Type B pancreatic cell (in vitro differentiated cells): ENCODE results near the gene RXFP3. TPM values are rescaled to one million over a fixed set of nuclear protein-coding genes. Genes with fewer than 3 reads are reported as not detected.

Experiments used
- DNase-seq: peaks from one replicate; pipeline ENCODE4 v3.0.0; 2021; ENCODE audit warnings: mixed read lengths; ENCODE audit not compliant: unreplicated experiment; ENCODE audit errors: extremely low spot score
- H3K27ac Mint-ChIP-seq: 2 replicates; pipeline ENCODE4 v1.8.0; 2021; ENCODE audit warnings: mild to moderate bottlenecking, mixed read lengths
- H3K27me3 Mint-ChIP-seq: 2 replicates; pipeline ENCODE4 v1.8.0; 2021; ENCODE audit warnings: mixed read lengths
- H3K36me3 Mint-ChIP-seq: 2 replicates; pipeline ENCODE4 v1.8.0; 2021; ENCODE audit warnings: mixed read lengths
- H3K4me1 Mint-ChIP-seq: one replicate; pipeline ENCODE4 v1.8.0; 2021; ENCODE audit warnings: mixed read lengths; ENCODE audit not compliant: unreplicated experiment
- H3K4me3 Mint-ChIP-seq: 2 replicates; pipeline ENCODE4 v1.8.0; 2021; ENCODE audit warnings: mild to moderate bottlenecking, mixed read lengths
- H3K9me3 Mint-ChIP-seq: 2 replicates; pipeline ENCODE4 v1.8.0; 2021; ENCODE audit warnings: mixed read lengths
- CTCF ChIP-seq: fragments of 200-600 bp; sonication (generic); conservative IDR thresholded peaks from 2 replicates; pipeline ENCODE4 v1.5.0; 2021; ENCODE audit warnings: antibody characterized with exemption, mild to moderate bottlenecking
- total RNA-seq: library from RNA; stranded (reverse); gene quantifications from 2 replicates; pipeline ENCODE4 v1.2.1, GENCODE V29; 2021; ENCODE audit warnings: low replicate concordance

Gene RXFP3
- total RNA-seq, 1 donor from 2014 or later: 0.31 TPM

- Mint-ChIP-seq H3K4me3 (no peak overlapping the region), H3K9me3 (peaks cover 5% of the 10 kb centered on the region), H3K27ac (no peak overlapping the region), H3K4me1 (peaks cover 7% of the 10 kb centered on the region), H3K27me3 (no peaks in the 10 kb centered on the region), H3K36me3 (no peaks in the 10 kb centered on the region)
- no peak for DNase-seq
- no peak for TF ChIP-seq CTCF
Observed at GRCh38 chr5:33966805-33967204, 30.6 kb downstream of the RXFP3 start.

DNA sequence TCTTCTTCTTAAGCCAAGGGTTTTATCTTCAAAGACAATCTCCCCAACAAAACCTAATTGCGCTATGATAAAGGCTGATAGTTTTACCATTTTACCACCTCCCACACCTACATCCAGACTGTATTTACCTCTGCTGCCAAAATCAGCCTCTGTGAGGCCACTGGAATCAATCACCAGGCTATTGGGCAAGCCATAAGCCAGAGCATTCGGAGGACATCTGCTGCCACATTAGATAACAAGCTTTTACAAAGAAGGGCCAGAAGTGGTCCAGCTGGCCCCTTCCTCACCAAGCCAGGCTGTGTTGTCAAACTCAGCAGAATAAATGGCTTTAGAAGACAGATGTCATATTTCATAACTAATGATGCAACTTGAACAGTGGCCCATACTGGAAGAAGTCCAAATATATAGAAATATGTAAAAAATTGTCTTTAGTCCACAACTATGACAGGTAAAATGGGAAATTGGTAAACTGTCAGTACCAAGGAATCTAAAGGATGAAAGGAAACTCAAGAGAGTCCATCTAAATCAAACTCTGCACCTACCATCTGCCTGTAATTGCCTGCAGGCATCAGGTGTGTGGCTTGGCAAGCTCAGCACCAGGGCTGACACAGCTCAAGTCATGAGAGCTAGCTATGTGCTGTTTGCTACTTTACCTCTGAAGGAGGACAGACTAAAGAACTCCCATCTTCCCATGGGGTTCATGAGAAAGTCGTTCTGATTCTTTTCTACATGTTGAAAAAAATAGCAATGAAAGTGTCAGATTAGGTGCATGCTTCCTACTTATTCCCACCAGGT is 32.2 kb downstream of the RXFP3 start:
- TF ChIP-seq CTCF: no peak
- H3K27me3 Mint-ChIP-seq: no peaks in the 10 kb centered on the region
- DNase-seq: no peak

GRCh38 chr5:33969572-33970452 is 33.6 kb downstream of the RXFP3 start:
- H3K27me3 Mint-ChIP-seq: no peaks in the 10 kb centered on the region
- H3K36me3 Mint-ChIP-seq: no peaks in the 10 kb centered on the region
- H3K4me3 Mint-ChIP-seq: no peak overlapping the region
- no peak for DNase-seq
- peak; percentile 83 for TF ChIP-seq CTCF
- H3K4me1 Mint-ChIP-seq: peaks cover 8% of the 10 kb centered on the region
- peaks cover 5% of the 10 kb centered on the region for H3K9me3 Mint-ChIP-seq
- H3K27ac Mint-ChIP-seq: no peak overlapping the region

More for the DNA sequence above, 32.2 kb downstream of the RXFP3 start:
- H3K4me3 Mint-ChIP-seq: no peak overlapping the region
- H3K36me3 Mint-ChIP-seq: no peaks in the 10 kb centered on the region
- H3K27ac Mint-ChIP-seq: no peak overlapping the region
- H3K9me3 Mint-ChIP-seq: peaks cover 5% of the 10 kb centered on the region
- H3K4me1 Mint-ChIP-seq: peaks cover 7% of the 10 kb centered on the region

- no peak for TF ChIP-seq CTCF
- no peak overlapping the region for H3K4me3 Mint-ChIP-seq
- no peak overlapping the region for H3K27ac Mint-ChIP-seq
- no peaks in the 10 kb centered on the region for H3K36me3 Mint-ChIP-seq
- no peaks in the 10 kb centered on the region for H3K27me3 Mint-ChIP-seq
- peaks cover 8% of the 10 kb centered on the region for H3K4me1 Mint-ChIP-seq
- DNase-seq: no peak
- H3K9me3 Mint-ChIP-seq: no peaks in the 10 kb centered on the region
Observed at GRCh38 chr5:33973271-33973670, 37.1 kb downstream of the RXFP3 start.

DNA sequence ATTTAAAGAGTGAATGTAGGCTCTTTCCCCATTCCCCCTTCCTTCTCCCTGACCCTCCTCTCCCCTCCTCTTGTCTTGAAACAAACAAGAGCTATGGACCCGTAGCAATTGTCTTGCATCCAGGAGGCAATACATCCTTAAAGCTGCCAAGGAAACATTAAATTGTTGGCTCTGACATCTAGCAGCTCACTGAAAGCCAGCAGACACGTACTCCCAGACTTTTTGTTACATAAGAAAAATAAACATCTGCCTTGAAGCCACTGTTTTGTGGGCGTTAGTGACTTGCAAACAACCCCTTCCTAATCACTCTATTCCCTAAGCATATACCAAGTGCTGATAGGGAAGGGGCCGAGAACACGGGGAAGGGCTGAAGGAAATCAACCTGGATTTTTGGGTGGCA is 39.7 kb downstream of the RXFP3 start:
- H3K4me1 Mint-ChIP-seq: peaks cover 6% of the 10 kb centered on the region
- DNase-seq: no peak
- TF ChIP-seq CTCF: no peak
- no peaks in the 10 kb centered on the region for H3K9me3 Mint-ChIP-seq
- no peak overlapping the region for H3K4me3 Mint-ChIP-seq
- H3K27ac Mint-ChIP-seq: no peak overlapping the region
- H3K36me3 Mint-ChIP-seq: no peaks in the 10 kb centered on the region
- H3K27me3 Mint-ChIP-seq: no peaks in the 10 kb centered on the region
